HepG2 (cell line): ENCODE results near the gene TERC.

Experiments used
- EHMT2 ChIP-seq: fragments of 200-600 bp; sonication (generic); IDR thresholded peaks from 2 replicates; pipeline ENCODE4 v1.7.0; 2017; ENCODE audit warnings: antibody characterized with exemption, low read depth, low read length, borderline replicate concordance
- EP300 ChIP-seq, 3 experiments: sonication (generic) in 1 of 3; formaldehyde crosslinking in 1 of 3; IDR thresholded peaks; 2 replicates each; pipeline versions ENCODE4 v1.5.1 to v1.6.1; 2011 to 2020; ENCODE audit warnings: low read depth in 2 of 3, low read length in 2 of 3, borderline replicate concordance in 1 of 3, improper control_type of control experiment in 1 of 3, mild to moderate bottlenecking in 1 of 3, missing genetic modification reagents in 1 of 3, moderate library complexity in 1 of 3
- HNRNPL ChIP-seq: fragments of 200-400 bp; formaldehyde crosslinking; IDR thresholded peaks from 2 replicates; pipeline ENCODE4 v1.6.1; 2017; ENCODE audit warnings: mild to moderate bottlenecking, low read depth, low read length
- IKZF4 ChIP-seq: sonication (generic); formaldehyde crosslinking; IDR thresholded peaks from 2 replicates; pipeline ENCODE4 v1.5.1; 2020; ENCODE audit warnings: borderline replicate concordance, mild to moderate bottlenecking, low read depth, missing genetic modification reagents; ENCODE audit errors: not compliant biosample characterization
- MYC ChIP-seq: sonication (generic); formaldehyde crosslinking; IDR thresholded peaks from 2 replicates; pipeline ENCODE4 v1.9.0; 2021; ENCODE audit warnings: missing genetic modification reagents, borderline replicate concordance
- RAD51 ChIP-seq: fragments of 450-650 bp; IDR thresholded peaks from 2 replicates; pipeline ENCODE4 v1.6.1; 2016; ENCODE audit warnings: borderline replicate concordance
- TF ChIP-seq, protein P1 (sequence below): sonication (generic); formaldehyde crosslinking; IDR thresholded peaks from 2 replicates; pipeline ENCODE4 v1.4.0; 2020; ENCODE audit warnings: missing genetic modification reagents
- TF ChIP-seq, protein P2 (sequence below): sonication (generic); formaldehyde crosslinking; IDR thresholded peaks from 2 replicates; pipeline ENCODE4 v1.5.1; 2020; ENCODE audit warnings: missing genetic modification reagents, mild to moderate bottlenecking, borderline replicate concordance
- TF ChIP-seq, protein P3 (sequence below): IDR thresholded peaks from 2 replicates; pipeline ENCODE4 v1.6.1; 2016; ENCODE audit warnings: low read depth, control low read depth

DNA sequence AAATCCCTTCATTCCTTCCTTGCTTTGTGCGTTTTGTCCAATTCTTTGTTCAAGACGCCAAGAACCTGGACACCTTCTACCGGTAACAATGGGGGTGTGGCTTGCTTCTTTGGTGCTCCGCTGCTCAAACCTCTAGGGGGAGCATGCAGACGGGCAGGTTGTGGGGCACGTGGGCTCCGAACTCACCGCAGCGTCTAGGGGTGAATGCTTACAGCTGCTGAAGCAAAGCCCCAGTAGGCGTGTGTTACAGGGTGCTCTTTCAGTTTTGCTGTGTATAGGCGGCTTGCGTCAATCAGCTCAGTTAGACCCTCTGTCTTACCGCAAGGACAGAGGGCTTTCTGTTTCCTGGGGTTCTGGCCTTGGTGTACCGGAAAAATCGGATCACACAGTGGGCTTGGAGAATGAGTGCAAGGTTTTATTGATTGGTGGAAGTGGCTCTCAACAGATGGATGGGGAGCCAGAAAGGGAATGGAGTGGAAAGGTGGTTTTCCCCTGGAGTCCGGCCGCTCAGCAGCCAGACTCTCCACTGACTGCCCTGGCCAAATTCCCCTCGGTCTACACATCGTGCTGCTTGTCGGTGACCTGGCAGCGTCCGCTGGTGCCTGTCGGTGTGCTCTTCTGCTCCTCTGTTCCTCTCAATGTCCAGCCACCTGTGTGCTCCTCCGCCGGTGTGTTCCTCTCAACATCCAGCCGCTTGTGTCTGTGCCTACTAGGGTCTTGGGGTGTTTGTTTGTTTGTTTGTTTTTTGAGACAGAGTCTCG is 49.1 kb upstream of the TERC start:
- TF ChIP-seq MYC (CRISPR knock-in tag) (peak; percentile 67; the same call in 1 of the 2 replicates), EP300 (IDR thresholded peaks at IDR 0.05; ENCODE audit: low read depth in 2 of 2, low read length in 2 of 2) (no peak), EP300 (CRISPR knock-in tag; IDR thresholded peaks at IDR 0.05; ENCODE audit: borderline replicate concordance) (no peak), EHMT2 (no peak), HNRNPL (no peak), RAD51 (no peak), IKZF4 (no peak)
- TF ChIP-seq, protein P1, sequence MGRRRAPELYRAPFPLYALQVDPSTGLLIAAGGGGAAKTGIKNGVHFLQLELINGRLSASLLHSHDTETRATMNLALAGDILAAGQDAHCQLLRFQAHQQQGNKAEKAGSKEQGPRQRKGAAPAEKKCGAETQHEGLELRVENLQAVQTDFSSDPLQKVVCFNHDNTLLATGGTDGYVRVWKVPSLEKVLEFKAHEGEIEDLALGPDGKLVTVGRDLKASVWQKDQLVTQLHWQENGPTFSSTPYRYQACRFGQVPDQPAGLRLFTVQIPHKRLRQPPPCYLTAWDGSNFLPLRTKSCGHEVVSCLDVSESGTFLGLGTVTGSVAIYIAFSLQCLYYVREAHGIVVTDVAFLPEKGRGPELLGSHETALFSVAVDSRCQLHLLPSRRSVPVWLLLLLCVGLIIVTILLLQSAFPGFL: no peak
- TF ChIP-seq, protein P2, sequence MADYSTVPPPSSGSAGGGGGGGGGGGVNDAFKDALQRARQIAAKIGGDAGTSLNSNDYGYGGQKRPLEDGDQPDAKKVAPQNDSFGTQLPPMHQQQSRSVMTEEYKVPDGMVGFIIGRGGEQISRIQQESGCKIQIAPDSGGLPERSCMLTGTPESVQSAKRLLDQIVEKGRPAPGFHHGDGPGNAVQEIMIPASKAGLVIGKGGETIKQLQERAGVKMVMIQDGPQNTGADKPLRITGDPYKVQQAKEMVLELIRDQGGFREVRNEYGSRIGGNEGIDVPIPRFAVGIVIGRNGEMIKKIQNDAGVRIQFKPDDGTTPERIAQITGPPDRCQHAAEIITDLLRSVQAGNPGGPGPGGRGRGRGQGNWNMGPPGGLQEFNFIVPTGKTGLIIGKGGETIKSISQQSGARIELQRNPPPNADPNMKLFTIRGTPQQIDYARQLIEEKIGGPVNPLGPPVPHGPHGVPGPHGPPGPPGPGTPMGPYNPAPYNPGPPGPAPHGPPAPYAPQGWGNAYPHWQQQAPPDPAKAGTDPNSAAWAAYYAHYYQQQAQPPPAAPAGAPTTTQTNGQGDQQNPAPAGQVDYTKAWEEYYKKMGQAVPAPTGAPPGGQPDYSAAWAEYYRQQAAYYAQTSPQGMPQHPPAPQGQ (CRISPR knock-in tag): no peak
- TF ChIP-seq, protein P3, sequence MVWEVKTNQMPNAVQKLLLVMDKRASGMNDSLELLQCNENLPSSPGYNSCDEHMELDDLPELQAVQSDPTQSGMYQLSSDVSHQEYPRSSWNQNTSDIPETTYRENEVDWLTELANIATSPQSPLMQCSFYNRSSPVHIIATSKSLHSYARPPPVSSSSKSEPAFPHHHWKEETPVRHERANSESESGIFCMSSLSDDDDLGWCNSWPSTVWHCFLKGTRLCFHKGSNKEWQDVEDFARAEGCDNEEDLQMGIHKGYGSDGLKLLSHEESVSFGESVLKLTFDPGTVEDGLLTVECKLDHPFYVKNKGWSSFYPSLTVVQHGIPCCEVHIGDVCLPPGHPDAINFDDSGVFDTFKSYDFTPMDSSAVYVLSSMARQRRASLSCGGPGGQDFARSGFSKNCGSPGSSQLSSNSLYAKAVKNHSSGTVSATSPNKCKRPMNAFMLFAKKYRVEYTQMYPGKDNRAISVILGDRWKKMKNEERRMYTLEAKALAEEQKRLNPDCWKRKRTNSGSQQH (CRISPR knock-in tag): no peak
